Keratinocyte (primary cell): ENCODE measurements around the gene DHDDS. TPM values are rescaled to one million over a fixed set of nuclear protein-coding genes. Genes with fewer than 3 reads are reported as not detected.

Source experiments
- DNase-seq: peaks from one replicate; pipeline ENCODE4 v3.0.0-alpha.2; 2011; ENCODE audit warnings: low read depth, missing footprints, low spot score
- FAIRE-seq: peaks from 2 replicates; lab custom pipeline; 2011; peaks lifted over from hg19 to GRCh38; lab: Jason Lieb, UNC
- H2AFZ ChIP-seq: 2 replicates; pipeline ENCODE4 v1.6.0; 2012; ENCODE audit warnings: low read length, control low read depth, inconsistent platforms; ENCODE audit not compliant: control insufficient read depth
- H3K27ac ChIP-seq: 2 replicates; pipeline ENCODE4 v1.5.1; 2011; ENCODE audit warnings: low read length; ENCODE audit not compliant: control insufficient read depth, insufficient read depth
- H3K27me3 ChIP-seq: 3 replicates; pipeline ENCODE4 v1.6.0; 2011; ENCODE audit warnings: low read length; ENCODE audit not compliant: control insufficient read depth, insufficient read depth; ENCODE audit errors: extremely low read depth
- H3K36me3 ChIP-seq, 2 experiments: 2 replicates in 1 of 2; 3 replicates in 1 of 2; pipeline ENCODE4 v1.5.1; 2011; ENCODE audit warnings: low read length in 2 of 2, mild to moderate bottlenecking in 1 of 2; ENCODE audit not compliant: control insufficient read depth in 2 of 2, insufficient read depth in 2 of 2; ENCODE audit errors: extremely low read depth in 1 of 2
- H3K4me1 ChIP-seq: 3 replicates; pipeline ENCODE4 v1.5.1; 2011; ENCODE audit warnings: low read length; ENCODE audit not compliant: control insufficient read depth, insufficient read depth; ENCODE audit errors: extremely low read depth
- H3K4me2 ChIP-seq: 3 replicates; pipeline ENCODE4 v1.6.0; 2011; ENCODE audit warnings: low read depth, low read length; ENCODE audit not compliant: control insufficient read depth, insufficient read depth; ENCODE audit errors: extremely low read depth
- H3K4me3 ChIP-seq, 3 experiments: fragments of 200-600 bp in 1 of 3; sonication (generic) in 1 of 3; 2 replicates in 2 of 3; 3 replicates in 1 of 3; pipeline ENCODE4 v1.5.1; 2011 to 2016; ENCODE audit warnings: low read length in 3 of 3, mild to moderate bottlenecking in 3 of 3, control low read depth in 2 of 3, inconsistent platforms in 1 of 3, low read depth in 1 of 3, mixed read lengths in 1 of 3, mixed run types in 1 of 3, moderate library complexity in 1 of 3; ENCODE audit not compliant: control insufficient read depth in 2 of 3, insufficient read depth in 2 of 3; ENCODE audit errors: extremely low read depth in 1 of 3
- H3K79me2 ChIP-seq: 2 replicates; pipeline ENCODE4 v1.6.0; 2012; ENCODE audit warnings: low read length; ENCODE audit not compliant: control insufficient read depth, insufficient read depth
- H3K9ac ChIP-seq: 3 replicates; pipeline ENCODE4 v1.6.0; 2011; ENCODE audit warnings: low read length; ENCODE audit not compliant: control insufficient read depth, insufficient read depth; ENCODE audit errors: extremely low read depth
- H3K9me1 ChIP-seq: 3 replicates; pipeline ENCODE4 v1.6.0; 2011; ENCODE audit warnings: low read length; ENCODE audit not compliant: control insufficient read depth, insufficient read depth; ENCODE audit errors: extremely low read depth
- H3K9me3 ChIP-seq: 2 replicates; pipeline ENCODE4 v1.5.1; 2012; ENCODE audit warnings: low read depth, low read length; ENCODE audit not compliant: control insufficient read depth
- H4K20me1 ChIP-seq: 3 replicates; pipeline ENCODE4 v1.6.0; 2011; ENCODE audit warnings: low read length; ENCODE audit not compliant: control insufficient read depth, insufficient read depth; ENCODE audit errors: extremely low read depth
- CTCF ChIP-seq, 3 experiments: IDR thresholded peaks in 1 of 3; conservative IDR thresholded peaks in 1 of 3; optimal IDR thresholded peaks in 1 of 3; 2 replicates in 2 of 3; 3 replicates in 1 of 3; pipeline versions ENCODE3 to v1.5.1; 2011; ENCODE audit warnings: low read length in 3 of 3, mild to moderate bottlenecking in 3 of 3, moderate library complexity in 2 of 3, control low read depth in 1 of 3, inconsistent platforms in 1 of 3; ENCODE audit not compliant: insufficient read depth in 2 of 3; ENCODE audit errors: extremely low read depth in 1 of 3
- EZH2 ChIP-seq: IDR thresholded peaks from one replicate; pipeline ENCODE4 v1.6.1; 2012; ENCODE audit warnings: inconsistent platforms, mild to moderate bottlenecking, low read length, moderate library complexity
- dilution Hi-C: fragments of 300-500 bp; cut with MboI; formaldehyde crosslinking; loops from one replicate; pipeline ENCODE4 v1.7.0; 2020; ENCODE audit warnings: low sequenced_read_pairs; ENCODE audit not compliant: extremely low pct_ligation_motif_present
- polyA plus RNA-seq, 5 experiments: library from polyadenylated mRNA; depleted of rRNA in 3 of 5; stranded (reverse) in 3 of 5; stranded (forward) in 1 of 5; unstranded in 1 of 5; fragments of >200 nt; gene quantifications; 1 replicate in 1 of 5; 2 replicates in 3 of 5; 3 replicates in 1 of 5; pipeline versions ENCODE4 v1.2.1 to v1.2.3, GENCODE V29; 2011 to 2012; ENCODE audit warnings: missing spikeins in 2 of 5, low read depth in 1 of 5, low replicate concordance in 1 of 5

Gene DHDDS
- polyA plus RNA-seq, 1 donor (not counting 4 experiments of a cell fraction or from before 2014, with no cell fraction given): 41.2 TPM

GRCh38 chr1:26490155-26490554 lies 58.0 kb downstream of the DHDDS start:
- Histone ChIP-seq H3K4me3 (no peak overlapping the region), H3K9me3 (no peaks in the 10 kb centered on the region), H4K20me1 (no peaks in the 10 kb centered on the region), H3K9ac (no peak overlapping the region), H3K4me2 (no peak overlapping the region), H3K79me2 (no peaks in the 10 kb centered on the region), H3K36me3 (no peaks in the 10 kb centered on the region), H3K27ac (no peak overlapping the region), H3K4me1 (no peaks in the 10 kb centered on the region), H2AFZ (no peak overlapping the region), H3K9me1 (no peaks in the 10 kb centered on the region), H3K27me3 (no peaks in the 10 kb centered on the region)
- no peak for DNase-seq
- TF ChIP-seq CTCF (optimal IDR thresholded peaks at IDR 0.05 in 1 of 3, IDR thresholded peaks at IDR 0.05 in 1 of 3, conservative IDR thresholded peaks at IDR 0.05 in 1 of 3; ENCODE audit: extremely low read depth in 1 of 3, insufficient read depth in 2 of 3, low read length in 3 of 3) (no peak), EZH2 (no peak)
- dilution Hi-C loops: no loop called here
- FAIRE-seq: no peak

GRCh38 chr1:26493267-26493666 lies 61.1 kb downstream of the DHDDS start:
- Histone ChIP-seq H3K9me1 (no peaks in the 10 kb centered on the region), H4K20me1 (no peaks in the 10 kb centered on the region), H3K4me3 (no peak overlapping the region), H3K27ac (no peak overlapping the region), H2AFZ (no peak overlapping the region), H3K4me1 (no peaks in the 10 kb centered on the region), H3K4me2 (no peak overlapping the region), H3K79me2 (no peaks in the 10 kb centered on the region), H3K36me3 (no peaks in the 10 kb centered on the region), H3K27me3 (no peaks in the 10 kb centered on the region), H3K9me3 (no peaks in the 10 kb centered on the region), H3K9ac (no peak overlapping the region)
- DNase-seq (no peak), FAIRE-seq (no peak)
- dilution Hi-C loops: no loop called here
- TF ChIP-seq EZH2 (no peak), CTCF (optimal IDR thresholded peaks at IDR 0.05 in 1 of 3, IDR thresholded peaks at IDR 0.05 in 1 of 3, conservative IDR thresholded peaks at IDR 0.05 in 1 of 3; ENCODE audit: extremely low read depth in 1 of 3, insufficient read depth in 2 of 3, low read length in 3 of 3) (no peak)
